Ascending aorta (tissue), 2 donors: ENCODE data around the gene LMO3. TPM values are rescaled to one million over a fixed set of nuclear protein-coding genes. Genes with fewer than 3 reads are reported as not detected.

Experiments
- DNase-seq, 2 donors: peaks; one replicate each; pipeline ENCODE4 v3.0.0-alpha.2; 2019; ENCODE audit warnings: low spot score in 2 of 2
- H3K27ac ChIP-seq, 2 donors: fragments of 200-600 bp; sonication (generic); one replicate each; pipeline ENCODE4 v1.5.1; 2016 to 2017; ENCODE audit warnings: mild to moderate bottlenecking in 1 of 2
- H3K27me3 ChIP-seq: fragments of 200-600 bp; sonication (generic); one replicate; pipeline ENCODE4 v1.5.1; 2017
- H3K36me3 ChIP-seq, 2 donors: fragments of 200-600 bp; sonication (generic); one replicate each; pipeline ENCODE4 v1.5.1; 2016
- H3K4me1 ChIP-seq, 2 donors: fragments of 200-600 bp; sonication (generic); one replicate each; pipeline ENCODE4 v1.5.1; 2016 to 2017; ENCODE audit warnings: mild to moderate bottlenecking in 1 of 2
- H3K4me3 ChIP-seq, 2 donors: fragments of 200-600 bp; sonication (generic); one replicate each; pipeline ENCODE4 v1.5.1; 2016 to 2017; ENCODE audit warnings: mild to moderate bottlenecking in 1 of 2
- H3K9me3 ChIP-seq, 2 donors: fragments of 200-600 bp; sonication (generic); one replicate each; pipeline ENCODE4 v1.5.1; 2016
- CTCF ChIP-seq, 3 experiments: fragments of 200-600 bp in 2 of 3; fragments of 450-650 bp in 1 of 3; sonication (generic) in 2 of 3; IDR thresholded peaks; one replicate each; pipeline ENCODE4 v1.5.1; 2016 to 2019; ENCODE audit warnings: antibody characterized with exemption in 3 of 3, mild to moderate bottlenecking in 1 of 3, moderate library complexity in 1 of 3
- intact Hi-C: fragments of 100-400 bp; cut with DNase I; formaldehyde crosslinking; loops from one replicate; pipeline ENCODE4 v1.15.1; 2023
- total RNA-seq: library from RNA; depleted of rRNA; stranded (reverse); fragments of >200 nt; gene quantifications from one replicate; pipeline ENCODE4 v1.1.0, GENCODE V29; 2016

Gene LMO3
- total RNA-seq, 1 donor from 2014 or later: 20.2 TPM

- no peaks in the 10 kb centered on the region for H3K36me3 ChIP-seq
- no peak for TF ChIP-seq CTCF (IDR thresholded peaks at IDR 0.05)
- H3K9me3 ChIP-seq: no peaks in the 10 kb centered on the region
- intact Hi-C loops: no loop called here
- no peak overlapping the region for H3K27ac ChIP-seq
- no peak overlapping the region for H3K4me3 ChIP-seq
- H3K27me3 ChIP-seq: no peaks in the 10 kb centered on the region
- DNase-seq: no peak
- H3K4me1 ChIP-seq: no peaks in the 10 kb centered on the region
Observed at GRCh38 chr12:16583969-16584745, 21.8 kb downstream of the LMO3 start.

- Histone ChIP-seq H3K36me3 (no peaks in the 10 kb centered on the region), H3K27ac (no peak overlapping the region), H3K4me3 (no peak overlapping the region), H3K4me1 (no peaks in the 10 kb centered on the region), H3K27me3 (no peaks in the 10 kb centered on the region), H3K9me3 (no peaks in the 10 kb centered on the region)
- TF ChIP-seq CTCF (IDR thresholded peaks at IDR 0.05): no peak
- DNase-seq: no peak
- intact Hi-C loops: no loop called here
Observed at GRCh38 chr12:16581416-16581815, 24.5 kb downstream of the LMO3 start.

- Histone ChIP-seq H3K9me3 (no peaks in the 10 kb centered on the region), H3K4me3 (no peak overlapping the region), H3K36me3 (no peaks in the 10 kb centered on the region), H3K4me1 (no peaks in the 10 kb centered on the region), H3K27ac (no peak overlapping the region), H3K27me3 (no peaks in the 10 kb centered on the region)
- intact Hi-C loops: no loop called here
- no peak for DNase-seq
- no peak for TF ChIP-seq CTCF (IDR thresholded peaks at IDR 0.05)
Observed at GRCh38 chr12:16579041-16579440, 26.9 kb downstream of the LMO3 start.

GRCh38 chr12:16573398-16574077, 32.4 kb downstream of the LMO3 start:
- intact Hi-C loops: no loop called here

GRCh38 chr12:16568873-16569272, 37.1 kb downstream of the LMO3 start:
- no peaks in the 10 kb centered on the region for H3K4me1 ChIP-seq
- no peak overlapping the region for H3K27ac ChIP-seq
- intact Hi-C loops: no loop called here
- no peak for DNase-seq
- no peak for TF ChIP-seq CTCF (IDR thresholded peaks at IDR 0.05)
- no peak overlapping the region for H3K4me3 ChIP-seq
- no peaks in the 10 kb centered on the region for H3K36me3 ChIP-seq
- H3K9me3 ChIP-seq: no peaks in the 10 kb centered on the region
- no peaks in the 10 kb centered on the region for H3K27me3 ChIP-seq

More at GRCh38 chr12:16573398-16574077, 32.4 kb downstream of the LMO3 start:
- no peak overlapping the region for H3K4me3 ChIP-seq
- TF ChIP-seq CTCF (IDR thresholded peaks at IDR 0.05): no peak
- H3K9me3 ChIP-seq: no peaks in the 10 kb centered on the region
- no peaks in the 10 kb centered on the region for H3K4me1 ChIP-seq
- H3K27me3 ChIP-seq: no peaks in the 10 kb centered on the region
- no peaks in the 10 kb centered on the region for H3K36me3 ChIP-seq
- DNase-seq: peak in 1 of 2 donors; percentile 74
- no peak overlapping the region for H3K27ac ChIP-seq
